ENCODE results near the gene SERINC1.

- TF ChIP-seq CTCF (IDR thresholded peaks at IDR 0.05), result no peak
- no peak for TF ChIP-seq POLR2A (IDR thresholded peaks at IDR 0.05)
Measured at GRCh38 chr6:122394016-122394415, 77.6 kb downstream of the SERINC1 start.

Data from uterus (tissue), 2 donors.